Neuronal stem cell (in vitro differentiated cells): ENCODE results near the gene HDGF.
A peak's percentile ranks its signal among the peaks of the same experiment; 100 is the strongest.

ENCODE experiments used
- DNase-seq: peaks from one replicate; pipeline ENCODE4 v3.0.0-alpha.2; 2013; ENCODE audit warnings: low spot score
- H2AFZ ChIP-seq: one replicate; pipeline ENCODE4 v1.6.1; 2013; ENCODE audit warnings: mild to moderate bottlenecking, low read length, inconsistent platforms
- H2AK5ac ChIP-seq: 2 replicates; pipeline ENCODE4 v1.6.1; 2013; ENCODE audit warnings: low read depth, mild to moderate bottlenecking, inconsistent platforms, low read length, moderate library complexity, mixed read lengths
- H2BK120ac ChIP-seq: 2 replicates; pipeline ENCODE4 v1.6.1; 2013; ENCODE audit warnings: low read depth, mild to moderate bottlenecking, inconsistent platforms, low read length, moderate library complexity, mixed read lengths
- H2BK12ac ChIP-seq: one replicate; pipeline ENCODE4 v1.6.1; 2013; ENCODE audit warnings: low read length, inconsistent platforms
- H2BK15ac ChIP-seq: 2 replicates; pipeline ENCODE4 v1.6.1; 2013; ENCODE audit warnings: mild to moderate bottlenecking, low read length, inconsistent platforms, mixed read lengths
- H2BK5ac ChIP-seq: one replicate; pipeline ENCODE4 v1.6.1; 2013; ENCODE audit warnings: inconsistent platforms, mild to moderate bottlenecking, low read length, moderate library complexity
- H3K14ac ChIP-seq: one replicate; pipeline ENCODE4 v1.6.1; 2013; ENCODE audit warnings: low read length, inconsistent platforms
- H3K18ac ChIP-seq: 2 replicates; pipeline ENCODE4 v1.6.1; 2013; ENCODE audit warnings: low read length, inconsistent platforms
- H3K23ac ChIP-seq: 2 replicates; pipeline ENCODE4 v1.6.1; 2013; ENCODE audit warnings: low read depth, mild to moderate bottlenecking, mixed read lengths, low read length, inconsistent platforms; ENCODE audit not compliant: poor library complexity
- H3K27ac ChIP-seq: replicated peaks from 3 replicates; pipeline ENCODE4 v1.5.1; 2013; ENCODE audit warnings: low read length, inconsistent platforms
- H3K27me3 ChIP-seq, 3 experiments: 2 replicates each; pipeline ENCODE4 v1.6.1; 2013; ENCODE audit warnings: low read length in 3 of 3, mild to moderate bottlenecking in 2 of 3, inconsistent platforms in 1 of 3, low read depth in 1 of 3, mixed read lengths in 1 of 3, moderate library complexity in 1 of 3; ENCODE audit not compliant: control insufficient read depth in 3 of 3, insufficient read depth in 3 of 3
- H3K36me3 ChIP-seq, 2 donors: replicated peaks in 1 of 2; 2 replicates each; pipeline ENCODE4 v1.6.1; 2013; ENCODE audit warnings: low read length in 2 of 2; ENCODE audit not compliant: control insufficient read depth in 2 of 2, insufficient read depth in 2 of 2
- H3K4ac ChIP-seq: 2 replicates; pipeline ENCODE4 v1.6.1; 2013; ENCODE audit warnings: inconsistent platforms, mild to moderate bottlenecking, low read length, moderate library complexity
- H3K4me1 ChIP-seq, 2 donors: 1 replicate in 1 of 2; 2 replicates in 1 of 2; pipeline ENCODE4 v1.6.1; 2013; ENCODE audit warnings: low read length in 2 of 2, low read depth in 1 of 2; ENCODE audit not compliant: control insufficient read depth in 2 of 2, insufficient read depth in 1 of 2
- H3K4me2 ChIP-seq: one replicate; pipeline ENCODE4 v1.6.1; 2013; ENCODE audit warnings: mild to moderate bottlenecking, low read length, inconsistent platforms; ENCODE audit not compliant: insufficient read depth, poor library complexity, severe bottlenecking
- H3K4me3 ChIP-seq, 2 donors: 2 replicates each; pipeline ENCODE4 v1.5.1; 2013; ENCODE audit warnings: low read length in 2 of 2, mild to moderate bottlenecking in 2 of 2, inconsistent platforms in 1 of 2, moderate library complexity in 1 of 2
- H3K79me1 ChIP-seq: one replicate; pipeline ENCODE4 v1.6.1; 2013; ENCODE audit warnings: low read depth, mild to moderate bottlenecking, inconsistent platforms, low read length, moderate library complexity
- H3K9ac ChIP-seq: one replicate; pipeline ENCODE4 v1.6.1; 2013; ENCODE audit warnings: mild to moderate bottlenecking, low read depth, low read length, inconsistent platforms; ENCODE audit not compliant: poor library complexity
- H3K9me3 ChIP-seq, 2 donors: replicated peaks in 1 of 2; 2 replicates each; pipeline versions ENCODE3 to v1.6.1; 2013; ENCODE audit warnings: low read length in 2 of 2, mild to moderate bottlenecking in 2 of 2, inconsistent platforms in 1 of 2, low read depth in 1 of 2, mixed read lengths in 1 of 2, moderate library complexity in 1 of 2; ENCODE audit not compliant: control insufficient read depth in 2 of 2, insufficient read depth in 1 of 2
- H4K8ac ChIP-seq: one replicate; pipeline ENCODE4 v1.6.1; 2013; ENCODE audit warnings: low read depth, mild to moderate bottlenecking, inconsistent platforms, low read length, moderate library complexity
- H4K91ac ChIP-seq: one replicate; pipeline ENCODE4 v1.6.1; 2013; ENCODE audit warnings: low read length, low read depth, mild to moderate bottlenecking, inconsistent platforms; ENCODE audit not compliant: poor library complexity
- WGBS, 2 donors: extraction: QIAGEN DNeasy Blood & Tissue Kit; methylation state at CpG; one replicate each; pipeline ENCODE4 v1.1.7; 2013; ENCODE audit warnings: missing lambda C conversion rate in 2 of 2, mixed read lengths in 1 of 2; ENCODE audit not compliant: insufficient read length in 2 of 2, insufficient replicate concordance in 1 of 2; ENCODE audit errors: extremely low coverage in 2 of 2; 5-methylcytosine and 5-hydroxymethylcytosine counted together

HDGF gene

GRCh38 chr1:156748670-156749418, 2.6 kb downstream of the HDGF start:
- Histone ChIP-seq H3K23ac (no peak overlapping the region), H3K14ac (no peak overlapping the region), H3K4me3 (peak overlapping the region in 1 of 2 donors; percentile 83), H3K9me3 (no peaks in the 10 kb centered on the region), H3K4me2 (peak overlapping the region; percentile 44), H3K4ac (no peak overlapping the region), H3K27ac (peak overlapping the region; percentile 97), H4K91ac (no peak overlapping the region), H2BK120ac (no peak overlapping the region), H3K79me1 (peaks cover 15% of the 10 kb centered on the region), H3K4me1 (peaks cover 37 to 47% of the 10 kb centered on the region in 2 donors), H2AFZ (no peak overlapping the region), H2BK5ac (peak overlapping the region; percentile 100), H3K18ac (peak overlapping the region; percentile 39), H4K8ac (no peak overlapping the region), H3K36me3 (peaks cover 7 to 39% of the 10 kb centered on the region in 2 donors), H2BK12ac (no peak overlapping the region), H3K9ac (peak overlapping the region; percentile 61), H2AK5ac (peak overlapping the region; percentile 64), H3K27me3 (no peaks in the 10 kb centered on the region), H2BK15ac (no peak overlapping the region)
- DNase-seq, result no peak
- WGBS, 2 donors, result no CpG with 5 or more reads among the region's 9 CpGs

GRCh38 chr1:156747742-156748669, 3.5 kb downstream of the HDGF start:
- DNase-seq, result no peak
- no peak overlapping the region for H4K8ac ChIP-seq
- peak overlapping the region; percentile 88 for H2BK120ac ChIP-seq
- H3K4me3 ChIP-seq, result peak overlapping the region; percentile 72 to 83
- no peaks in the 10 kb centered on the region for H3K27me3 ChIP-seq
- peaks cover 13% of the 10 kb centered on the region for H3K79me1 ChIP-seq
- H2BK15ac ChIP-seq, result peak overlapping the region; percentile 23
- H3K4ac ChIP-seq, result peak overlapping the region; percentile 69
- H2AFZ ChIP-seq, result no peak overlapping the region
- peak overlapping the region; percentile 97 for H3K27ac ChIP-seq
- peaks cover 15 to 45% of the 10 kb centered on the region in 2 donors for H3K36me3 ChIP-seq
- peaks cover 36 to 45% of the 10 kb centered on the region in 2 donors for H3K4me1 ChIP-seq
- peak overlapping the region; percentile 92 for H3K18ac ChIP-seq
- H3K4me2 ChIP-seq, result peak overlapping the region; percentile 70
- no peak overlapping the region for H2BK12ac ChIP-seq
- peak overlapping the region; percentile 41 for H4K91ac ChIP-seq
- peak overlapping the region; percentile 100 for H2BK5ac ChIP-seq
- H3K9me3 ChIP-seq, result no peaks in the 10 kb centered on the region
- peak overlapping the region; percentile 64 for H2AK5ac ChIP-seq
- WGBS, 2 donors, result no CpG with 5 or more reads among the region's 8 CpGs
- H3K14ac ChIP-seq, result no peak overlapping the region
- peak overlapping the region; percentile 61 for H3K9ac ChIP-seq
- no peak overlapping the region for H3K23ac ChIP-seq

- peak overlapping the region; percentile 85 for H3K14ac ChIP-seq
- H3K9me3 ChIP-seq, result no peaks in the 10 kb centered on the region
- H3K27ac ChIP-seq, result peak overlapping the region; percentile 100
- H4K8ac ChIP-seq, result no peak overlapping the region
- H3K27me3 ChIP-seq, result no peaks in the 10 kb centered on the region
- peaks cover 9% of the 10 kb centered on the region for H3K79me1 ChIP-seq
- H3K18ac ChIP-seq, result peak overlapping the region; percentile 100
- WGBS, 2 donors, result no CpG with 5 or more reads among the region's 29 CpGs
- DNase-seq, result peak; percentile 86
- peak overlapping the region; percentile 98 for H2BK120ac ChIP-seq
- peak overlapping the region; percentile 97 for H4K91ac ChIP-seq
- H3K4me1 ChIP-seq, result peaks cover 33 to 41% of the 10 kb centered on the region in 2 donors
- H2AK5ac ChIP-seq, result peak overlapping the region; percentile 99
- peak overlapping the region; percentile 100 for H2BK5ac ChIP-seq
- H3K36me3 ChIP-seq, result peaks cover 21 to 53% of the 10 kb centered on the region in 2 donors
- H3K9ac ChIP-seq, result peak overlapping the region; percentile 91
- peak overlapping the region; percentile 23 for H2BK15ac ChIP-seq
- peak overlapping the region; percentile 82 for H3K23ac ChIP-seq
- H3K4ac ChIP-seq, result peak overlapping the region; percentile 69
- H2BK12ac ChIP-seq, result peak overlapping the region; percentile 4
- H2AFZ ChIP-seq, result peak overlapping the region; percentile 76
- peak overlapping the region; percentile 99 for H3K4me2 ChIP-seq
- H3K4me3 ChIP-seq, result peak overlapping the region; percentile 59 to 78
Measured at GRCh38 chr1:156746728-156747631, 4.5 kb downstream of the HDGF start.
